ENCODE results near the gene ZNF37A.

Gene ZNF37A

DNA sequence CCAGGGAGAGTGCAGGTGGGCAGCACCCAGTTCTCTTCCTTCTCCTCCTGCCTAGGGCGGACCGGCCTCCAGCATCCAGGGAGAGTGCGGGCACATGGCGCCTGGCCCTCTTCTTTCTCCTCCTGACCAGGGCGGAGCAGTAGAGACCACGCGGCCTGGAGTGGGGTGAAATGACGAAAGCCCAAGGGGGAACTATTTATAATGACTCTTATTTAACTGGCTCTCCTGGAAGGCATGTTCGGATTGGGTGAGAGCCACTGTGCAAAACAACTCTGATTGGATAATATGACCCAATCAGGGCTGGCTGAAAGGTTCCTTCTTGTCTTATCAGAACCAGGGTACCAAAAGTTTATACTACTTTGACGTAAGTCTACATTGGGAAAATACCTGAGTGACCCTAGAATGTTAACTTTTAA lies 63.1 kb downstream of the ZNF37A start:
- H3K27me3 ChIP-seq (ENCODE audit: insufficient read depth, low read length, poor library complexity, severe bottlenecking): no peaks in the 10 kb centered on the region
- no peak overlapping the region for H2AFZ ChIP-seq (ENCODE audit: low read length)
- no peak overlapping the region for H3K4me3 ChIP-seq (ENCODE audit: low read length, poor library complexity, severe bottlenecking)
- H3K9ac ChIP-seq (ENCODE audit: low read depth, low read length, poor library complexity, severe bottlenecking): no peak overlapping the region
- H4K20me1 ChIP-seq (ENCODE audit: insufficient read depth, low read length, poor library complexity, severe bottlenecking): no peaks in the 10 kb centered on the region
- no peaks in the 10 kb centered on the region for H3K9me2 ChIP-seq (replicated peaks; ENCODE audit: low read depth, low read length)
- TF ChIP-seq, protein P1, sequence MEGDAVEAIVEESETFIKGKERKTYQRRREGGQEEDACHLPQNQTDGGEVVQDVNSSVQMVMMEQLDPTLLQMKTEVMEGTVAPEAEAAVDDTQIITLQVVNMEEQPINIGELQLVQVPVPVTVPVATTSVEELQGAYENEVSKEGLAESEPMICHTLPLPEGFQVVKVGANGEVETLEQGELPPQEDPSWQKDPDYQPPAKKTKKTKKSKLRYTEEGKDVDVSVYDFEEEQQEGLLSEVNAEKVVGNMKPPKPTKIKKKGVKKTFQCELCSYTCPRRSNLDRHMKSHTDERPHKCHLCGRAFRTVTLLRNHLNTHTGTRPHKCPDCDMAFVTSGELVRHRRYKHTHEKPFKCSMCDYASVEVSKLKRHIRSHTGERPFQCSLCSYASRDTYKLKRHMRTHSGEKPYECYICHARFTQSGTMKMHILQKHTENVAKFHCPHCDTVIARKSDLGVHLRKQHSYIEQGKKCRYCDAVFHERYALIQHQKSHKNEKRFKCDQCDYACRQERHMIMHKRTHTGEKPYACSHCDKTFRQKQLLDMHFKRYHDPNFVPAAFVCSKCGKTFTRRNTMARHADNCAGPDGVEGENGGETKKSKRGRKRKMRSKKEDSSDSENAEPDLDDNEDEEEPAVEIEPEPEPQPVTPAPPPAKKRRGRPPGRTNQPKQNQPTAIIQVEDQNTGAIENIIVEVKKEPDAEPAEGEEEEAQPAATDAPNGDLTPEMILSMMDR (conservative IDR thresholded peaks at IDR 0.05; ENCODE audit: low read length): no peak
- TF ChIP-seq EZH2phosphoT487 (IDR thresholded peaks at IDR 0.05; ENCODE audit: borderline replicate concordance): no peak
- H3K4me1 ChIP-seq (ENCODE audit: insufficient read depth, low read length, poor library complexity, severe bottlenecking): no peaks in the 10 kb centered on the region
- H3K36me3 ChIP-seq (ENCODE audit: insufficient read depth, low read length): no peaks in the 10 kb centered on the region
- H3K79me2 ChIP-seq (ENCODE audit: insufficient read depth, low read length): no peaks in the 10 kb centered on the region
- H3K4me2 ChIP-seq (ENCODE audit: low read depth, low read length, poor library complexity, severe bottlenecking): no peak overlapping the region
- no peaks in the 10 kb centered on the region for H3F3A ChIP-seq (ENCODE audit: low read depth)
- no peaks in the 10 kb centered on the region for H3K9me3 ChIP-seq (ENCODE audit: insufficient read depth, low read depth, low read length)

DNA sequence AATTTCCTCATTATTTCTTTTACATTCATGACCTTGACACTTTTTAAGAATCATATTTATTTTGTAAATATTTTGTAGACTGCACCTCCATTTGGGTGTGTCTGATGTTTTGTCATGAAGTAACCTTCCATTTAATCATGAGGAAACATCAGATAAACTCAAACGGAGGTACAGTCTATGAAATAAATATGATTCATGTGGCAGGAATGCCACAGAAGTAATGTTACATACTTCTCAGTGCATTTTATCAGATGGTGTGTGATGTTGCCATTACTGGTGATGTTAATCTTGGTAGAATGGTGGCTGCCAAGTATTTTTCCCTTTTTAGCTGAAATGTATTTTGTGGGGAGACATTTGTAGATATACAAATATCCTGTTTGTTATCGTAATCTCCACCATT lies 64.9 kb downstream of the ZNF37A start:
- no peak overlapping the region for H3K9ac ChIP-seq (ENCODE audit: low read depth, low read length, poor library complexity, severe bottlenecking)
- H3K9me2 ChIP-seq (replicated peaks; ENCODE audit: low read depth, low read length): no peaks in the 10 kb centered on the region
- H4K20me1 ChIP-seq (ENCODE audit: insufficient read depth, low read length, poor library complexity, severe bottlenecking): no peaks in the 10 kb centered on the region
- H3K9me3 ChIP-seq (ENCODE audit: insufficient read depth, low read depth, low read length): no peaks in the 10 kb centered on the region
- no peaks in the 10 kb centered on the region for H3K4me1 ChIP-seq (ENCODE audit: insufficient read depth, low read length, poor library complexity, severe bottlenecking)
- H3K36me3 ChIP-seq (ENCODE audit: insufficient read depth, low read length): no peaks in the 10 kb centered on the region
- H3K27me3 ChIP-seq (ENCODE audit: insufficient read depth, low read length, poor library complexity, severe bottlenecking): no peaks in the 10 kb centered on the region
- no peak overlapping the region for H3K4me3 ChIP-seq (ENCODE audit: low read length, poor library complexity, severe bottlenecking)
- H3K79me2 ChIP-seq (ENCODE audit: insufficient read depth, low read length): no peaks in the 10 kb centered on the region
- no peaks in the 10 kb centered on the region for H3F3A ChIP-seq (ENCODE audit: low read depth)
- TF ChIP-seq EZH2phosphoT487 (IDR thresholded peaks at IDR 0.05; ENCODE audit: borderline replicate concordance): no peak
- TF ChIP-seq, protein P1 (conservative IDR thresholded peaks at IDR 0.05; ENCODE audit: low read length): no peak
- H3K4me2 ChIP-seq (ENCODE audit: low read depth, low read length, poor library complexity, severe bottlenecking): no peak overlapping the region
- H2AFZ ChIP-seq (ENCODE audit: low read length): no peak overlapping the region

DNA sequence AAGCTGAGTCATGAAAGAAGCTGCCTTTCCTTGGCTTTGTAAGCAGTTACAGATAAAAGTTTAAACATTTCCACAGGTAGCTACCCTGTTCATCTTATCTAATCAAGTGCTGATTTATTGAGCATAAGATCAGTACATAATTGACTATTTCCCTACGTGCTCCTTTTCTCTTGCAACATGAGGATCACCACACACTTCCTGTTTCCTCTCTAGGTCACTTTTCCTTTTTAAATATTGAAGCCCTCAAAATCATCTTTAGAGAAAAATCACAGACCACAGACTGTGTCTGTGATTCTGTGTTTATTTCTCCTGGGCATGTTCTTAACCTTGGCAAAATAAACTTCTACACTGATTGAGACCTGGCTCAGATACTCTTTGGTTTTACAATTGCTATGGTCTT lies 69.5 kb downstream of the ZNF37A start:
- no peaks in the 10 kb centered on the region for H3K36me3 ChIP-seq (ENCODE audit: insufficient read depth, low read length)
- no peaks in the 10 kb centered on the region for H3F3A ChIP-seq (ENCODE audit: low read depth)
- no peaks in the 10 kb centered on the region for H4K20me1 ChIP-seq (ENCODE audit: insufficient read depth, low read length, poor library complexity, severe bottlenecking)
- no peaks in the 10 kb centered on the region for H3K4me1 ChIP-seq (ENCODE audit: insufficient read depth, low read length, poor library complexity, severe bottlenecking)
- no peak for TF ChIP-seq EZH2phosphoT487 (IDR thresholded peaks at IDR 0.05; ENCODE audit: borderline replicate concordance)
- TF ChIP-seq, protein P1 (conservative IDR thresholded peaks at IDR 0.05; ENCODE audit: low read length): no peak
- H2AFZ ChIP-seq (ENCODE audit: low read length): no peak overlapping the region
- no peak overlapping the region for H3K4me3 ChIP-seq (ENCODE audit: low read length, poor library complexity, severe bottlenecking)
- H3K27me3 ChIP-seq (ENCODE audit: insufficient read depth, low read length, poor library complexity, severe bottlenecking): no peaks in the 10 kb centered on the region
- H3K9ac ChIP-seq (ENCODE audit: low read depth, low read length, poor library complexity, severe bottlenecking): no peak overlapping the region
- H3K9me3 ChIP-seq (ENCODE audit: insufficient read depth, low read depth, low read length): no peaks in the 10 kb centered on the region
- no peaks in the 10 kb centered on the region for H3K9me2 ChIP-seq (replicated peaks; ENCODE audit: low read depth, low read length)
- no peaks in the 10 kb centered on the region for H3K79me2 ChIP-seq (ENCODE audit: insufficient read depth, low read length)
- H3K4me2 ChIP-seq (ENCODE audit: low read depth, low read length, poor library complexity, severe bottlenecking): no peak overlapping the region
